A375 (cell line): ENCODE data around the gene LCE5A. TPM values are rescaled to one million over a fixed set of nuclear protein-coding genes. Genes with fewer than 3 reads are reported as not detected.

Experiments
- total RNA-seq: library from RNA; depleted of rRNA; stranded (reverse); fragments of >200 nt; shearing (Covaris generic); gene quantifications from 2 replicates; pipeline ENCODE4 v1.2.3, GENCODE V29; 2014; rRNA removed

The LCE5A gene
- not detected in 2 replicates for total RNA-seq

DNA sequence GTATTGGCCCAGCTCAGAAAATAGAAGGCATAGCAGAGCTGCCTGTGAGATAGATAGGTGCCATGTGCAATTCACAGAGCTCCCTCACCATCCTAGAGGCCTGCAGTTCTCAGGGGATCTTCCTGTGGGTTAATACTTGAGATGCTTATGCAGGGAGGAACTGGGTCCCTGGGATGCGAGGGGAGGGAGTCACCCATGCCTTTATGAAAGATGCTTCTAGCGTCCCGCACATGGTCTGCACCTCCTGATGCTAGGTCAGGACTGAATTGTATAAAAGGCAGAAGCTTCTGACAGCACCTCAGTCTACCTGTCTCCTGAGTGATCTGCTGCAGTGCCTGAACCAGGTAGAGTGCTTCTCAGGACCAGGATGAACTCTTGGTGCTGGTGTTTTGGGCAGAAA, at the start of gene LCE5A:
Gene LCE5A, plus strand, starts transcription at position 301 of the 400 bp plus-strand sequence. CDS start 732 bp downstream, outside the sequence.

Other genes with a start within 250 kb of the LCE5A start
- 2.4 and 3.4 TPM in 2 replicates for gene FLG, start 185.6 kb upstream of the LCE5A start, total RNA-seq
- not detected in 2 replicates for gene FLG2, start 150.8 kb upstream of the LCE5A start, total RNA-seq
- gene CRNN, start 96.5 kb upstream of the LCE5A start, total RNA-seq, result not detected in 2 replicates
- gene CRCT1, start 3.7 kb downstream of the LCE5A start, total RNA-seq, result not detected in 2 replicates
- gene LCE3E, start 56.0 kb downstream of the LCE5A start, total RNA-seq, result not detected in 2 replicates
- not detected in 2 replicates for gene LCE3D, start 69.7 kb downstream of the LCE5A start, total RNA-seq
- not detected in 2 replicates for gene LCE3C, start 89.4 kb downstream of the LCE5A start, total RNA-seq
- gene LCE3B, start 103.0 kb downstream of the LCE5A start, total RNA-seq, result not detected in 2 replicates
- not detected in 2 replicates for gene LCE3A, start 112.3 kb downstream of the LCE5A start, total RNA-seq
- not detected in 2 replicates for gene LCE2D, start 152.6 kb downstream of the LCE5A start, total RNA-seq
- not detected in 2 replicates for gene LCE2C, start 164.5 kb downstream of the LCE5A start, total RNA-seq
- not detected in 2 replicates for gene LCE2B, start 175.3 kb downstream of the LCE5A start, total RNA-seq
- not detected in 2 replicates for gene LCE2A, start 187.5 kb downstream of the LCE5A start, total RNA-seq
- not detected in 2 replicates for gene LCE4A, start 197.4 kb downstream of the LCE5A start, total RNA-seq
- gene KPRP, start 247.2 kb downstream of the LCE5A start, total RNA-seq, result not detected in 2 replicates